ENCODE data around the gene CIDEC.

DNA sequence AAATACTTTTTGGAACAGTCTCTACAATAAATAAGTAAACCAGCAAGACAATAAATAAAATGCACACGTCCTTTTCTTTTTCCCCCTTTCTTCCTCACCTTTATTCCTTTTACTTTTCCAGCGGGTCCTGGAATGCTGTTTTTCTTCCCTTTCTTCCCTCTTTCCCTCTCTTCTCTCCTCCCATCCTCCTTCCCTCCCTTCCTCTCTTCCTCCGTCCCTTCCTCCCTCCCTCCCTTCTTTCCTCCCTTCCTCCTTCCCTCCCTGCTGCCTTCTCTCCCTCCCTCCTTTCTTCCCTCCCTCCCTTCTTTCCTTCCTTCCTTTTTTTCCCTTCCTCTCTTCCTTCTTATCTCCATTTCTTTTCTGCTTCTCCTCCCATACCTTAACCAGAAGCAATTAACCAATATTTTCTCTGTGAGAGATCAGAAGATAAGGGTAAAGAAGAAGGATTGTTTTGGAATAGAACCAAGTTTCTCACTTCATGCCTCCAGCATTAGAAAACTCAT lies 19.3 kb upstream of the CIDEC start:
- TF ChIP-seq, protein P1, sequence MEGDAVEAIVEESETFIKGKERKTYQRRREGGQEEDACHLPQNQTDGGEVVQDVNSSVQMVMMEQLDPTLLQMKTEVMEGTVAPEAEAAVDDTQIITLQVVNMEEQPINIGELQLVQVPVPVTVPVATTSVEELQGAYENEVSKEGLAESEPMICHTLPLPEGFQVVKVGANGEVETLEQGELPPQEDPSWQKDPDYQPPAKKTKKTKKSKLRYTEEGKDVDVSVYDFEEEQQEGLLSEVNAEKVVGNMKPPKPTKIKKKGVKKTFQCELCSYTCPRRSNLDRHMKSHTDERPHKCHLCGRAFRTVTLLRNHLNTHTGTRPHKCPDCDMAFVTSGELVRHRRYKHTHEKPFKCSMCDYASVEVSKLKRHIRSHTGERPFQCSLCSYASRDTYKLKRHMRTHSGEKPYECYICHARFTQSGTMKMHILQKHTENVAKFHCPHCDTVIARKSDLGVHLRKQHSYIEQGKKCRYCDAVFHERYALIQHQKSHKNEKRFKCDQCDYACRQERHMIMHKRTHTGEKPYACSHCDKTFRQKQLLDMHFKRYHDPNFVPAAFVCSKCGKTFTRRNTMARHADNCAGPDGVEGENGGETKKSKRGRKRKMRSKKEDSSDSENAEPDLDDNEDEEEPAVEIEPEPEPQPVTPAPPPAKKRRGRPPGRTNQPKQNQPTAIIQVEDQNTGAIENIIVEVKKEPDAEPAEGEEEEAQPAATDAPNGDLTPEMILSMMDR (IDR thresholded peaks at IDR 0.05) = no peak
- TF ChIP-seq CEBPB (IDR thresholded peaks at IDR 0.05) (no peak), HOXA7 (CRISPR knock-in tag; IDR thresholded peaks at IDR 0.05) (no peak), CHD2 (IDR thresholded peaks at IDR 0.05; ENCODE audit: low read length, partially characterized antibody) (no peak), ELK1 (IDR thresholded peaks at IDR 0.05; ENCODE audit: low read depth, low read length) (no peak), ZFP36 (IDR thresholded peaks at IDR 0.05; ENCODE audit: borderline replicate concordance, partially characterized antibody) (no peak), EP300 (IDR thresholded peaks at IDR 0.05) (no peak), PBX3 (IDR thresholded peaks at IDR 0.05) (no peak), MAFK (IDR thresholded peaks at IDR 0.05; ENCODE audit: partially characterized antibody) (no peak)
- TF ChIP-seq, protein P2, sequence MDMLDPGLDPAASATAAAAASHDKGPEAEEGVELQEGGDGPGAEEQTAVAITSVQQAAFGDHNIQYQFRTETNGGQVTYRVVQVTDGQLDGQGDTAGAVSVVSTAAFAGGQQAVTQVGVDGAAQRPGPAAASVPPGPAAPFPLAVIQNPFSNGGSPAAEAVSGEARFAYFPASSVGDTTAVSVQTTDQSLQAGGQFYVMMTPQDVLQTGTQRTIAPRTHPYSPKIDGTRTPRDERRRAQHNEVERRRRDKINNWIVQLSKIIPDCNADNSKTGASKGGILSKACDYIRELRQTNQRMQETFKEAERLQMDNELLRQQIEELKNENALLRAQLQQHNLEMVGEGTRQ (IDR thresholded peaks at IDR 0.05) = no peak
